GM21367 (cell line): ENCODE data around the gene ARVCF.

Experiments
- ATAC-seq: cut with Tn5 transposase; IDR thresholded peaks from one replicate; pipeline ENCODE4 v1.9.1; 2021; ENCODE audit not compliant: unreplicated experiment

ARVCF gene

GRCh38 chr22:20016734-20017621 lies at the start of gene ARVCF:
TSS of gene ARVCF (minus strand) at chr22:20016823. CDS start at chr22:19990794, 26,029 bp downstream.
- ATAC-seq = peak; percentile 53

GRCh38 chr22:20065896-20066616 lies 49.4 kb upstream of the ARVCF start:
- ATAC-seq = no peak

- no peak for ATAC-seq
Measured at GRCh38 chr22:20064545-20065262, 48.1 kb upstream of the ARVCF start.

GRCh38 chr22:20064140-20064480 lies 47.5 kb upstream of the ARVCF start:
- no peak for ATAC-seq

- ATAC-seq = no peak
Measured at GRCh38 chr22:20063271-20064139, 46.9 kb upstream of the ARVCF start.

- no peak for ATAC-seq
Measured at GRCh38 chr22:20062766-20063083, 46.1 kb upstream of the ARVCF start.

- no peak for ATAC-seq
Measured at GRCh38 chr22:20062043-20062765, 45.6 kb upstream of the ARVCF start.

GRCh38 chr22:20061481-20061861 lies 44.8 kb upstream of the ARVCF start:
- no peak for ATAC-seq

GRCh38 chr22:20060700-20061480 lies 44.3 kb upstream of the ARVCF start:
- ATAC-seq = no peak

GRCh38 chr22:20058989-20059770 lies 42.6 kb upstream of the ARVCF start:
- no peak for ATAC-seq

- ATAC-seq = no peak
Measured at GRCh38 chr22:20057596-20058268, 41.1 kb upstream of the ARVCF start.

GRCh38 chr22:20056696-20057386 lies 40.2 kb upstream of the ARVCF start:
- ATAC-seq = no peak

- ATAC-seq = no peak
Measured at GRCh38 chr22:20056161-20056560, 39.5 kb upstream of the ARVCF start.

- no peak for ATAC-seq
Measured at GRCh38 chr22:20055654-20056053, 39.0 kb upstream of the ARVCF start.

GRCh38 chr22:20055144-20055543 lies 38.5 kb upstream of the ARVCF start:
- ATAC-seq = no peak

GRCh38 chr22:20054485-20054884 lies 37.9 kb upstream of the ARVCF start:
- ATAC-seq = no peak

GRCh38 chr22:20054034-20054427 lies 37.4 kb upstream of the ARVCF start:
- no peak for ATAC-seq
